Neural progenitor cell (in vitro differentiated cells): ENCODE data around the gene MTG1. TPM values are rescaled to one million over a fixed set of nuclear protein-coding genes. Genes with fewer than 3 reads are reported as not detected.

Experiments used
- DNase-seq: peaks from one replicate; pipeline ENCODE4 v3.0.0-alpha.2; 2016; ENCODE audit warnings: low spot score
- H2AFZ ChIP-seq: fragments of 200-600 bp; sonication (generic); replicated peaks from 2 replicates; pipeline ENCODE4 v1.6.1; 2016; ENCODE audit warnings: antibody characterized with exemption
- H3F3A ChIP-seq: fragments of 200-600 bp; sonication (generic); 2 replicates; pipeline ENCODE4 v1.6.1; 2016; ENCODE audit warnings: antibody characterized with exemption, low read depth
- H3K27ac ChIP-seq: fragments of 200-600 bp; sonication (generic); 2 replicates; pipeline ENCODE4 v1.5.1; 2016; ENCODE audit warnings: mild to moderate bottlenecking
- H3K27me3 ChIP-seq: fragments of 200-600 bp; sonication (generic); 2 replicates; pipeline ENCODE4 v1.6.1; 2016; ENCODE audit warnings: mild to moderate bottlenecking, moderate library complexity
- H3K36me3 ChIP-seq: fragments of 200-600 bp; sonication (generic); 2 replicates; pipeline ENCODE4 v1.5.1; 2016
- H3K4me1 ChIP-seq: fragments of 200-600 bp; sonication (generic); 2 replicates; pipeline ENCODE4 v1.6.1; 2016; ENCODE audit warnings: mixed run types
- H3K4me2 ChIP-seq: fragments of 200-600 bp; sonication (generic); 2 replicates; pipeline ENCODE4 v1.6.1; 2016
- H3K4me3 ChIP-seq: fragments of 200-600 bp; sonication (generic); 2 replicates; pipeline ENCODE4 v1.5.1; 2016
- H3K79me2 ChIP-seq: fragments of 200-600 bp; sonication (generic); 2 replicates; pipeline ENCODE4 v1.6.1; 2016; ENCODE audit warnings: low read depth
- H3K9ac ChIP-seq: fragments of 200-600 bp; sonication (generic); 2 replicates; pipeline ENCODE4 v1.6.1; 2016
- H3K9me3 ChIP-seq: fragments of 200-600 bp; sonication (generic); 2 replicates; pipeline ENCODE4 v1.5.1; 2016; ENCODE audit warnings: low read depth
- H4K20me1 ChIP-seq: fragments of 200-600 bp; sonication (generic); 2 replicates; pipeline ENCODE4 v1.6.1; 2016; ENCODE audit warnings: low read depth
- H3K27ac Mint-ChIP-seq: 3 replicates; pipeline ENCODE4 v1.8.0; 2021; ENCODE audit warnings: mixed read lengths
- H3K27me3 Mint-ChIP-seq: 2 replicates; pipeline ENCODE4 v1.8.0; 2022; ENCODE audit warnings: low read depth, mild to moderate bottlenecking, inconsistent platforms, moderate library complexity, mixed read lengths; ENCODE audit not compliant: insufficient read depth
- H3K36me3 Mint-ChIP-seq: 3 replicates; pipeline ENCODE4 v1.8.0; 2021; ENCODE audit warnings: mixed read lengths
- H3K4me1 Mint-ChIP-seq: 3 replicates; pipeline ENCODE4 v1.8.0; 2021; ENCODE audit warnings: mixed read lengths
- H3K4me3 Mint-ChIP-seq: 3 replicates; pipeline ENCODE4 v1.8.0; 2021; ENCODE audit warnings: mild to moderate bottlenecking, moderate library complexity, mixed read lengths
- H3K9me3 Mint-ChIP-seq: 3 replicates; pipeline ENCODE4 v1.8.0; 2020; ENCODE audit warnings: mixed read lengths
- CTCF ChIP-seq: fragments of 200-600 bp; sonication (generic); IDR thresholded peaks from 2 replicates; pipeline ENCODE4 v1.5.1; 2017; ENCODE audit warnings: antibody characterized with exemption, mild to moderate bottlenecking
- EZH2 ChIP-seq: fragments of 200-600 bp; sonication (generic); IDR thresholded peaks from 2 replicates; pipeline ENCODE4 v1.6.1; 2017; ENCODE audit warnings: antibody characterized with exemption, mild to moderate bottlenecking, moderate library complexity
- EZH2phosphoT487 ChIP-seq: fragments of 200-600 bp; sonication (generic); IDR thresholded peaks from 2 replicates; pipeline ENCODE4 v1.6.1; 2017; ENCODE audit warnings: antibody characterized with exemption
- total RNA-seq: library from RNA; depleted of rRNA; stranded (reverse); fragments of >200 nt; gene quantifications from 2 replicates; pipeline ENCODE4 v1.2.3, GENCODE V29; 2015; ENCODE audit warnings: low replicate concordance

Gene MTG1
- total RNA-seq, 1 donor from 2014 or later, result 28.0 TPM

GRCh38 chr10:133446979-133447378 is 53.0 kb downstream of the MTG1 start:
- H3K36me3 Mint-ChIP-seq, result peaks cover 10% of the 10 kb centered on the region
- no peaks in the 10 kb centered on the region for H3K4me1 Mint-ChIP-seq
- no peaks in the 10 kb centered on the region for H3F3A ChIP-seq
- H3K27ac Mint-ChIP-seq, result no peak overlapping the region
- H3K27me3 ChIP-seq, result no peaks in the 10 kb centered on the region
- H3K79me2 ChIP-seq, result no peaks in the 10 kb centered on the region
- no peak overlapping the region for H2AFZ ChIP-seq
- no peaks in the 10 kb centered on the region for H3K36me3 ChIP-seq
- no peak overlapping the region for H3K4me2 ChIP-seq
- H3K9me3 ChIP-seq, result peaks cover 20% of the 10 kb centered on the region
- no peak overlapping the region for H3K4me3 Mint-ChIP-seq
- H3K27me3 Mint-ChIP-seq, result peaks cover 7% of the 10 kb centered on the region
- peaks cover 52% of the 10 kb centered on the region for H3K9me3 Mint-ChIP-seq
- DNase-seq, result no peak
- no peak overlapping the region for H3K27ac ChIP-seq
- no peaks in the 10 kb centered on the region for H4K20me1 ChIP-seq
- H3K9ac ChIP-seq, result no peak overlapping the region
- TF ChIP-seq EZH2phosphoT487 (no peak), EZH2 (no peak), CTCF (no peak)
- H3K4me1 ChIP-seq, result no peaks in the 10 kb centered on the region
- no peak overlapping the region for H3K4me3 ChIP-seq

- Histone ChIP-seq H3K4me2 (no peak overlapping the region), H3K79me2 (no peaks in the 10 kb centered on the region), H3K27me3 (no peaks in the 10 kb centered on the region), H3K27ac (no peak overlapping the region), H3F3A (no peaks in the 10 kb centered on the region), H3K36me3 (no peaks in the 10 kb centered on the region), H2AFZ (no peak overlapping the region), H3K9ac (no peak overlapping the region), H3K4me3 (no peak overlapping the region), H3K4me1 (no peaks in the 10 kb centered on the region), H3K9me3 (peaks cover 20% of the 10 kb centered on the region), H4K20me1 (no peaks in the 10 kb centered on the region)
- no peaks in the 10 kb centered on the region for H3K4me1 Mint-ChIP-seq
- peaks cover 44% of the 10 kb centered on the region for H3K9me3 Mint-ChIP-seq
- TF ChIP-seq EZH2 (no peak), EZH2phosphoT487 (no peak), CTCF (no peak)
- DNase-seq, result no peak
- peaks cover 7% of the 10 kb centered on the region for H3K36me3 Mint-ChIP-seq
- H3K27me3 Mint-ChIP-seq, result no peaks in the 10 kb centered on the region
- H3K4me3 Mint-ChIP-seq, result no peak overlapping the region
- H3K27ac Mint-ChIP-seq, result no peak overlapping the region
These were observed 54.2 kb downstream of the MTG1 start for GRCh38 chr10:133448120-133448519.

- H3K9me3 Mint-ChIP-seq, result peaks cover 41% of the 10 kb centered on the region
- Histone ChIP-seq H2AFZ (no peak overlapping the region), H3K36me3 (no peaks in the 10 kb centered on the region), H3K27ac (no peak overlapping the region), H3K27me3 (no peaks in the 10 kb centered on the region), H3K79me2 (no peaks in the 10 kb centered on the region), H3K4me2 (no peak overlapping the region), H3K4me1 (no peaks in the 10 kb centered on the region), H3K9me3 (peaks cover 20% of the 10 kb centered on the region), H3K4me3 (no peak overlapping the region), H4K20me1 (no peaks in the 10 kb centered on the region), H3F3A (no peaks in the 10 kb centered on the region), H3K9ac (no peak overlapping the region)
- H3K27me3 Mint-ChIP-seq, result peaks cover 2% of the 10 kb centered on the region
- H3K4me3 Mint-ChIP-seq, result no peak overlapping the region
- H3K36me3 Mint-ChIP-seq, result peaks cover 5% of the 10 kb centered on the region
- no peaks in the 10 kb centered on the region for H3K4me1 Mint-ChIP-seq
- H3K27ac Mint-ChIP-seq, result no peak overlapping the region
- TF ChIP-seq EZH2 (no peak), CTCF (no peak), EZH2phosphoT487 (no peak)
- no peak for DNase-seq
These were observed 57.4 kb downstream of the MTG1 start for GRCh38 chr10:133451346-133451745.
